Inferior parietal cortex (tissue), 1 donor: ENCODE measurements around the gene PLA2G6.

ENCODE experiments used
- DNase-seq: peaks from one replicate; pipeline ENCODE4 v3.0.0-alpha.2; 2016; ENCODE audit errors: extremely low spot score

Gene PLA2G6

DNA sequence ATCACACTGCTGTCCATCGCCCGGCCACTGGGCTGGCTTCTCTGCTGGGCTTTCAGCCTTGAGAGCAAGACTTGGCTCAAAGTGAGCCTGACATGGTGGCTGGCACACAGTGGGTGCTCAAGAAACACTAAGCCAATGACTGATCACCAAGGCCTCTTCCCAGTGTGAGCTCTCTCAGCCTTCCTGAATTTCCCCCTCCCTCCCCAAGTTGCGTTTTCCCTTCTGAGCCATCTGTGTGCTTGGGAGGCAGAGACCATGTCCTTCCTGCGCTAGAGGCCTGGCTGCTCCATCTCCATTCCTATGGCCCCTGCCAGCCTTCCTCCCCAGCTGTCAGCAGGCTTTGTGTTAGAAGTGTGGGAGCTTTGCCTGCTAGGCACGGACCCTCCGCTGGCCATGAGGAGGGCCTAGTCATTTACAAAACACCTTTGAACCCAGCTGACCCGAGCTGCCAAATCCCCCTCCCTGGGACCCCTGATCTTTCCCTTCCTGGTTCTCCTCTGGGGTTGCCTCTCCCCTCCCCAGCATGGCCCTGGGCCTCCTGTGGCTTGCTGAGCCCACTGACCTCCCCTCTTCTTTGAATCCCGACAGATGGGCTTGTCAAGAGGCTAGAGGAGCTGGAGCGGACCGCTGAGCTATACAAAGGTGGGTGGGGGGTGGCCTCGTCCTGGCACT, 111.2 kb downstream of the PLA2G6 start:
- DNase-seq, result no peak

DNA sequence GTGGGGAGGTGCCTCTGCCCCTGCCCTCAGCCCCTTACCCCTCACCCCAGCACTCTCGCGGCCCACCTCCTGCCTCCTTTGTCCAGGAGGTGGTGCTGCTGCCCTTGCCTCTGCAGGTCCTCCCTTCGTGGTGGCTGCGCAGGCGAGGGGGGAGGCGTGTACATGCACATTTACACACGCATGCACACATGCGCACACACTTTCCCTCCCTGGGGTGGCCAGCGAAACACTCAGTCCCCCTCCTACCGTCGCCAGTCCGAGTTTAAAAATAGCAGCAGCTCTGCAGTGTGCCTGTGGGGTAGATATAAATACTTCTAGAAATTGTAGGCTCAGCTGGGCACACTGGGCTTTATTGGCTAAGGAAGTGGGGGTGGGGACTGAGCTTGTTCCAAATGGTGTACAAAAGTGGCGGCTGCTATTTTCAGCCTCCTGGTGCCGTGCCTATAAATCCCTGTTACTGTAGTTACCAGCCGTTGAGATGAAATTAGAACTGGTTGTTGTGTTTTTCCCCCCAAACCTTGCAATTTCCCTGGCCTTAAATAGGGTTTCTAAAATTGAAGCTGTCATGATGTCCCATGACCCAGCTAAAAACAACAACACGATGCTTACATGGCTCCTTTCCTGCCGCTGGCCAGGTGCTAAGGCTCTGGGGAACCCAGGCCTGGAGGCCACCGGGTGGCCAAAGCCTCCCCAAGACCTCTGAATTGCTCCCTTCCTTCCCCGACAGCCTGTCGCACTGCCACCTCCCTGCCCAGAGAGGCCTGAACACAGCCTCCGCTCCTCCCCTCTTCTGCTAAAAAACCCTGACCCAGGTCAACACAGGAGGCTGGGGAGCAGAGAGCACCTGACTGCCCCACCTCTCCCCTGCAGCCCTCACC, 112.0 kb downstream of the PLA2G6 start:
- DNase-seq, result peak; percentile 76

DNA sequence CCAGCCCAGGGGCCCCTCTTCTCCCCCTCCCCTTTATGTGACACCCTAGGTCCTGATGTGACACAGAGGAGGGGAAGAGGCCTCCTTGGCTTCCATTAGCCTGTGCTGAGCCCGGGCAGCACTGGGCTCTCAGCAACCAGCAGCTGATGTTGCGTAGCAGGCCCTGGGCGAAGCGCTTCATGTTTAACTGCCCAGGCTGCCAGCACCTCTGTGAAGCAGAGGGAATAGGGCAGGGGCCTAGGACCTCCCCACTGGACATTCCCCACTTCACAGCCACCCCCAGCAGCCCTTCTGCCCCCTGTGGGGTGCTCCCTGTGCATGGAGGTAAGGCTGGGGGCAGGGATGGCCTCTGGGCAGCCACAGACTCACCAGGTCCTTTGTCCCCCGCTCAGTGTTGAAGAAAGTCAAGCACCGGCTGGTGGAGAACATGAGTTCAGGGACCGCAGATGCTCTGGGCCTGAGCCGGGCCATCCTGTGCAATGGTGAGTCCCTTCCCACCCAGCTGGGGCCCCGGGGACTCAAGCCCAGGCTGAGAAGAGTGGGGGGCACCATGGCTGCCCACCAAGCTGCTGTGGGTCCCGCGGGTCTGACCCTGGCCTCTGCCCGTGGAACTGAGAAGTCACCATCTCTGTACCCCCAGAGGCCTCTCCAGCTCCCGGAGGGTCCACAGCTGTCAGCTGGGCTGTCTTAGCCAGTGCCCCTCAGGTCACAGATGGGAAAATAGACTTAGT, 112.8 kb downstream of the PLA2G6 start:
- no peak for DNase-seq

DNA sequence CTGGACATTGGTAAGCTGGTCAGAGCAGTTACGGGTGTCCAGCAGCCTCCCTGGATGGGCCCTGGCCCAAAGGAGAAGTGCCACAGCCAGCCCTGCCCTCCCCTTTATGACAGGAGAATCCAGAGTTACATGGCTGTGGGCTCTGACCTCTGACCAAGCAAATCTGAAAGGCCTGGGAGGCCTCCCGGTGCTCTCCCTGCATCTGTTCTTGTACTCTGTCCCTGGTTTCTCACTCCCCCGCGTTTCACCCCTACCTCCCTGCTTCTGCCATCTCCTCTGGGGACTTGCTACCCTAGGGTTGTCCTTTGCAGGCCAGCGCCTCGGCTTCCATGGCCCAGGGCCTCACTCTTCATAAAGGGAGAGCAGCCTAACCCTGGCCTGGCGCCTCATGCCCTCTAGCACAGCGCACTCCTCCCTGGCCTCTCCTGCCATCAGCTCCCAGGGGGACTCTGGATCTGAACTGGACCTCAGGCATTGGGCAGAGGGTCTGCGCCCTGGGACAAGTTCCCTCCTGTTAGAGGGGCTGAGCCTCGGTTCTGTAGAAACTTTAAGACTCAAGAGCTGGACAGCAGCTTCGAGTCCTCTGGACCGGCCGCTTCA, 113.8 kb downstream of the PLA2G6 start:
- DNase-seq, result no peak

DNA sequence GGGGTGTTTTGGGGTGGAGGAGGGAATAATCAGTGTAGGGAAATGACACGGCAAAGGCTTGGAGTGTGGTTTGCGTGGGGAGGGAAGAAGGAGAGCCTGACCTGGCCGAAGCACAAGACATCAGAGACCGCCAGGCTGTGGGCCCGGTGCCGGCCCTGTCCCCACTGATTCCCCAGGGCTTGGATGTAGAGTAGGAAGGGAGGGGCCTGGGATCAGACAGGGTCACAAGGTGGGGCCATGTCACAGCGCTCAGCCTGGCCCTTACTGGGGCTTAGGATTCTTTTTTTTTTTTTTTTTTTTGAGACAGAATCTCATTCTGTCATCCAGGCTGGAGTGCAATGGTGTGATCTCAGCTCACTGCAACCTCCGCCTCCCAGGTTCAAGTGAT, 114.6 kb downstream of the PLA2G6 start:
- DNase-seq, result no peak

DNA sequence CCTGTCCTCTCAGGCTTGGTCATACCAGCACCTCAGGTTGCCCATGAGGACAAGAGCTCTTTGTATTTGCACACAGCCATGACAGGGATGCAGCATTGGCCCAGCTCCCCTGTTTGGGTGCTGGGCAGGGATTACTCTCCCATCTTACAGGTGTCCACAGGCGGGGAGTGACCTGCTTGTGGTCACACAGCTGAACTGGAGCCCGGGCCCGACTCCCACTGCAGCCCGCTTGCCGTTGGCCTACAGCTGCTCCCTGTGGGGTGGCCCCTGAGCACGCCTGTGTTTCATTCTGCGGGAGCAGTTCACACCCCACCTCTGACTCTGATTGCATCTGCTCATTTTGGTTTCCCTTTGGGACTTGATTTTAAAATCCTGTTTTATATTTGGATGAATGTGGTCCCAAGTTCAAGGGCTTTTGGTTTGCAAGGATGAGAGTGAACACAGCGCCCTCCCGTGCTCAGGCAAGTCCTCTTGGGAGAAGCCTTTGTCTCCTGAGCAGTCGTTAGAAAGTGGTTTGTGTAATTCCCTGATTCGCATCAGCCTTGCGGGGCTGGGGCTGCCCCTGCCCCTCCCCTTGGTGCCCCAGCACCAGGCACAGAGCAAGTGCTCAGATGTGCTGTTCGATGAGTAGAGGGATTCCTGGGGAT, 115.1 kb downstream of the PLA2G6 start:
- no peak for DNase-seq

DNA sequence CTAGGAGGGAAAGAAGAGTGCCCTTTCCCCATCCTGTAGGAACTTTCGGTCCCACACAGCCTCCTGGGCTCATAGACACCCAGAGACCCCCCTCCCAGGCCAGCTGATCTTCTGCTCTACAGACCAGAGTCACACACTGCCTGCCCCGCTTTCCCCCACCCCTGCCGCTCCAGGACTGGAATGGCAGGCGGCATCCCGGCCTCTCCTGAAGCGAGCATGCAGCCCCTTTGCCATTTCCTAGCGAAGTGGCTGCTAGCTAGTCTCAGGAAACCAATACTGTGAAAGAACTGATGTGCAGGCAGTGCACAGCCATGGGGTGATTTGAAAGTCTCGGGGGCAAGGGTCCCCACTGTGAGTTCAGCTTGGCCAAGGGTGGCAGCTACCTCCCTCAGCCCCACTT, 116.1 kb downstream of the PLA2G6 start:
- DNase-seq, result no peak

DNA sequence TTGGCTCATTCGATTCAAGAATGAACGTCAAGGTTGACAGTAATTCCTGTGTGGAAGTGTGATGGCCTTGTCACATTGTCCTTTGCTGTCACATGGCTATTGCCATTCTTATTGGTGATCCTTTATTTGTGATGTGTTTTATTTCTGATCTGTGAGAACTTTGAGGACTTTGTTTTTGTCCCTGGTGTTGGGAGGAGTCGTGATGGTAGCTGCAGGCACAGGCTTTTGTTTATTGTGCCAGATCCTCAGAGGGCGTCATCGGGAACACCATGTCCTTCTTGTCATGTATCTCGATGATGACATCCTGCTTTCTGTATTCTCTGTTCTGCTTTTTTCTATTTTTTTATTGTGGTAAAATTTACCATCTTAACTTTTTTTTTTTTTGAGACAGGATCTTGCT, 118.8 kb downstream of the PLA2G6 start:
- DNase-seq, result peak; percentile 82
